Keratinocyte (primary cell): Measurements from ENCODE around the gene AGMAT.

Source experiments
- EZH2 ChIP-seq: IDR thresholded peaks from one replicate; pipeline ENCODE4 v1.6.1; 2012; ENCODE audit warnings: inconsistent platforms, mild to moderate bottlenecking, low read length, moderate library complexity
- TF ChIP-seq, protein P1 (sequence below), 3 experiments: IDR thresholded peaks in 1 of 3; conservative IDR thresholded peaks in 1 of 3; optimal IDR thresholded peaks in 1 of 3; 2 replicates in 2 of 3; 3 replicates in 1 of 3; pipeline versions ENCODE3 to v1.5.1; 2011; ENCODE audit warnings: low read length in 3 of 3, mild to moderate bottlenecking in 3 of 3, moderate library complexity in 2 of 3, control low read depth in 1 of 3, inconsistent platforms in 1 of 3; ENCODE audit not compliant: insufficient read depth in 2 of 3; ENCODE audit errors: extremely low read depth in 1 of 3

DNA sequence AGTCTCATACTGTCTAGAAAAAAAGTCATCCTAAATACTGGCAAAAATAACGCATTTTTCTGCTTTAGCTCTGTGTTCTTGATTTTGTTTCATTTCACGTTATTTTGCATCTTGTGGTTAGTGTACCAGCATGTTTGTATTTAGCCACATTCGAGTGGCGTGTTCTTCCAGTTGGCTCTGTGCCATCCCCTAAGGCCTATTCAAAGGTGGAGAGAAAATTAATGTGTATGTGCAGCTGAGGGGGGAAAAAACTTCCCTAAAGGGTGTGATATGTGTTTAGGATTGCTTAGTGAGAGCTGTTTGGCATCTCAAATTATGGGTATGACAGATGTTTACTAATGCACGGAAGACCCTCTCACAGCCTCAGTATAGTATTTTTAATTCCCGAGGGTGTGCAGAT, 46.1 kb downstream of the AGMAT start:
- TF ChIP-seq, protein P1, sequence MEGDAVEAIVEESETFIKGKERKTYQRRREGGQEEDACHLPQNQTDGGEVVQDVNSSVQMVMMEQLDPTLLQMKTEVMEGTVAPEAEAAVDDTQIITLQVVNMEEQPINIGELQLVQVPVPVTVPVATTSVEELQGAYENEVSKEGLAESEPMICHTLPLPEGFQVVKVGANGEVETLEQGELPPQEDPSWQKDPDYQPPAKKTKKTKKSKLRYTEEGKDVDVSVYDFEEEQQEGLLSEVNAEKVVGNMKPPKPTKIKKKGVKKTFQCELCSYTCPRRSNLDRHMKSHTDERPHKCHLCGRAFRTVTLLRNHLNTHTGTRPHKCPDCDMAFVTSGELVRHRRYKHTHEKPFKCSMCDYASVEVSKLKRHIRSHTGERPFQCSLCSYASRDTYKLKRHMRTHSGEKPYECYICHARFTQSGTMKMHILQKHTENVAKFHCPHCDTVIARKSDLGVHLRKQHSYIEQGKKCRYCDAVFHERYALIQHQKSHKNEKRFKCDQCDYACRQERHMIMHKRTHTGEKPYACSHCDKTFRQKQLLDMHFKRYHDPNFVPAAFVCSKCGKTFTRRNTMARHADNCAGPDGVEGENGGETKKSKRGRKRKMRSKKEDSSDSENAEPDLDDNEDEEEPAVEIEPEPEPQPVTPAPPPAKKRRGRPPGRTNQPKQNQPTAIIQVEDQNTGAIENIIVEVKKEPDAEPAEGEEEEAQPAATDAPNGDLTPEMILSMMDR (optimal IDR thresholded peaks at IDR 0.05 in 1 of 3, IDR thresholded peaks at IDR 0.05 in 1 of 3, conservative IDR thresholded peaks at IDR 0.05 in 1 of 3; ENCODE audit: extremely low read depth in 1 of 3, insufficient read depth in 2 of 3, low read length in 3 of 3), result no peak
- TF ChIP-seq EZH2, result no peak
